ENCODE results near the gene FSCB.

FSCB gene

GRCh38 chr14:44505588-44505987, 1.5 kb downstream of the FSCB start:
- DNase-seq (ENCODE audit: low read depth), result no peak
- no peak overlapping the region for H3K4me3 ChIP-seq (ENCODE audit: low read length)
- TF ChIP-seq CTCF (conservative IDR thresholded peaks at IDR 0.05; ENCODE audit: low read length), result no peak

GRCh38 chr14:44497148-44497547, 9.9 kb downstream of the FSCB start:
- DNase-seq (ENCODE audit: low read depth), result no peak
- H3K4me3 ChIP-seq (ENCODE audit: low read length), result no peak overlapping the region
- no peak for TF ChIP-seq CTCF (conservative IDR thresholded peaks at IDR 0.05; ENCODE audit: low read length)

- no peak for TF ChIP-seq CTCF (conservative IDR thresholded peaks at IDR 0.05; ENCODE audit: low read length)
- H3K4me3 ChIP-seq (ENCODE audit: low read length), result no peak overlapping the region
- no peak for DNase-seq (ENCODE audit: low read depth)
These were observed 12.9 kb downstream of the FSCB start for GRCh38 chr14:44494137-44494536.

- DNase-seq (ENCODE audit: low read depth), result no peak
- H3K4me3 ChIP-seq (ENCODE audit: low read length), result no peak overlapping the region
- no peak for TF ChIP-seq CTCF (conservative IDR thresholded peaks at IDR 0.05; ENCODE audit: low read length)
These were observed 16.1 kb downstream of the FSCB start for GRCh38 chr14:44490966-44491365.

- TF ChIP-seq CTCF (conservative IDR thresholded peaks at IDR 0.05; ENCODE audit: low read length), result no peak
- no peak for DNase-seq (ENCODE audit: low read depth)
- H3K4me3 ChIP-seq (ENCODE audit: low read length), result no peak overlapping the region
These were observed 29.1 kb downstream of the FSCB start for GRCh38 chr14:44477953-44478352.

- H3K4me3 ChIP-seq (ENCODE audit: low read length), result no peak overlapping the region
- no peak for DNase-seq (ENCODE audit: low read depth)
- no peak for TF ChIP-seq CTCF (conservative IDR thresholded peaks at IDR 0.05; ENCODE audit: low read length)
These were observed 38.3 kb downstream of the FSCB start for GRCh38 chr14:44468771-44469170.

- no peak for DNase-seq (ENCODE audit: low read depth)
- no peak overlapping the region for H3K4me3 ChIP-seq (ENCODE audit: low read length)
- no peak for TF ChIP-seq CTCF (conservative IDR thresholded peaks at IDR 0.05; ENCODE audit: low read length)
These were observed 43.6 kb downstream of the FSCB start for GRCh38 chr14:44463356-44464004.

All from AG10803 (cell line).